CD8-positive, alpha-beta memory T cell (primary cell): Measurements from ENCODE around the gene FOXP4. TPM values are rescaled to one million over a fixed set of nuclear protein-coding genes. Genes with fewer than 3 reads are reported as not detected.
A peak's percentile ranks its signal among the peaks of the same experiment; 100 is the strongest.

Experiments used
- CTCF ChIA-PET: fragments of 350-600 bp; sonication (Branson Sonifier 250); formaldehyde crosslinking; loops from one replicate; lab custom pipeline; 2021; ENCODE audit warnings: antibody characterized with exemption; lab: Charles Lee
- POLR2A ChIA-PET: fragments of 350-600 bp; sonication (Branson Sonifier 250); formaldehyde crosslinking; loops from one replicate; lab custom pipeline; 2021; ENCODE audit warnings: antibody characterized with exemption; lab: Charles Lee
- DNase-seq, 5 donors: peaks; one replicate each; pipeline versions ENCODE4 v3.0.0 to v3.0.0-alpha.2; 2020 to 2022; ENCODE audit warnings: mixed read lengths in 1 of 5
- H3K27ac ChIP-seq: one replicate; pipeline ENCODE4 v1.7.0; 2013; ENCODE audit warnings: low read depth, mild to moderate bottlenecking, low read length, moderate library complexity
- H3K27me3 ChIP-seq: 2 replicates; pipeline ENCODE4 v1.7.0; 2013; ENCODE audit warnings: low read length, mild to moderate bottlenecking; ENCODE audit not compliant: insufficient read depth, poor library complexity, severe bottlenecking
- H3K36me3 ChIP-seq: 2 replicates; pipeline ENCODE4 v1.7.0; 2013; ENCODE audit warnings: mild to moderate bottlenecking, low read length, moderate library complexity; ENCODE audit not compliant: insufficient read depth
- H3K4me1 ChIP-seq: 2 replicates; pipeline ENCODE4 v1.7.0; 2013; ENCODE audit warnings: mild to moderate bottlenecking, low read length, moderate library complexity; ENCODE audit not compliant: insufficient read depth
- H3K4me3 ChIP-seq: 2 replicates; pipeline ENCODE4 v1.7.0; 2013; ENCODE audit warnings: mild to moderate bottlenecking, low read length
- H3K9me3 ChIP-seq: 2 replicates; pipeline ENCODE4 v1.7.0; 2013; ENCODE audit warnings: mild to moderate bottlenecking, low read length
- H3K27ac Mint-ChIP-seq, 8 donors: one replicate each; pipeline ENCODE4 v1.8.0; 2020 to 2021; ENCODE audit warnings: mixed read lengths in 8 of 8, mild to moderate bottlenecking in 6 of 8, inconsistent platforms in 3 of 8, moderate library complexity in 3 of 8
- H3K27me3 Mint-ChIP-seq, 2 donors: one replicate each; pipeline ENCODE4 v1.8.0; 2020 to 2021; ENCODE audit warnings: mixed read lengths in 2 of 2, mild to moderate bottlenecking in 1 of 2, moderate library complexity in 1 of 2
- H3K36me3 Mint-ChIP-seq, 3 donors: one replicate each; pipeline ENCODE4 v1.8.0; 2020 to 2021; ENCODE audit warnings: mixed read lengths in 3 of 3, inconsistent platforms in 1 of 3, mild to moderate bottlenecking in 1 of 3
- H3K4me1 Mint-ChIP-seq, 3 donors: one replicate each; pipeline ENCODE4 v1.8.0; 2020 to 2021; ENCODE audit warnings: mixed read lengths in 3 of 3, inconsistent platforms in 1 of 3, mild to moderate bottlenecking in 1 of 3
- H3K4me3 Mint-ChIP-seq, 7 donors: one replicate each; pipeline ENCODE4 v1.8.0; 2020 to 2021; ENCODE audit warnings: mixed read lengths in 7 of 7, mild to moderate bottlenecking in 6 of 7, moderate library complexity in 4 of 7, inconsistent platforms in 2 of 7
- H3K9me3 Mint-ChIP-seq, 5 donors: one replicate each; pipeline ENCODE4 v1.8.0; 2020 to 2022; ENCODE audit warnings: mixed read lengths in 5 of 5, mild to moderate bottlenecking in 3 of 5, moderate library complexity in 2 of 5, inconsistent platforms in 1 of 5
- polyA plus RNA-seq: library from polyadenylated mRNA; unstranded; fragments of 300-500 nt; fragmentation: Illumina TruSeq; gene quantifications from one replicate; pipeline ENCODE4 v1.2.3, GENCODE V29; 2021
- total RNA-seq, 2 experiments: library from RNA; stranded (reverse); gene quantifications; one replicate each; pipeline ENCODE4 v1.2.3, GENCODE V29; 2021

Gene FOXP4
- total and polyA plus RNA-seq, 3 experiments from 2014 or later: 1.6 to 22.3 (median 22.2) TPM

GRCh38 chr6:41602864-41603608 lies 56.9 kb downstream of the FOXP4 start:
- H3K27ac Mint-ChIP-seq: no peak overlapping the region
- H3K4me1 Mint-ChIP-seq: peaks cover 5 to 11% (median 6%) of the 10 kb centered on the region in 3 donors
- peaks cover 0 to 14% of the 10 kb centered on the region in 2 donors for H3K27me3 Mint-ChIP-seq
- Histone ChIP-seq H3K9me3 (no peaks in the 10 kb centered on the region), H3K27me3 (peaks cover 9% of the 10 kb centered on the region), H3K27ac (no peak overlapping the region), H3K4me3 (peak overlapping the region; percentile 19), H3K4me1 (peaks cover 8% of the 10 kb centered on the region), H3K36me3 (no peaks in the 10 kb centered on the region)
- ChIA-PET POLR2A (no interaction called here), CTCF (interaction anchor here (0.6 to 3.6 kb wide), 12 partner anchors 9 to 944 kb away, joined by 3 to 30 read pairs (median 3); no protein-coding TSS in a partner anchor)
- no peaks in the 10 kb centered on the region for H3K9me3 Mint-ChIP-seq
- H3K4me3 Mint-ChIP-seq: peak overlapping the region in 1 of 7 donors; percentile 23
- DNase-seq: peak; percentile 56 to 81 (median 63)
- peaks cover 0 to 7% (median 0%) of the 10 kb centered on the region in 3 donors for H3K36me3 Mint-ChIP-seq

GRCh38 chr6:41604006-41604405 lies 57.8 kb downstream of the FOXP4 start:
- Histone ChIP-seq H3K27me3 (peaks cover 9% of the 10 kb centered on the region), H3K4me3 (no peak overlapping the region), H3K9me3 (no peaks in the 10 kb centered on the region), H3K4me1 (peaks cover 8% of the 10 kb centered on the region), H3K36me3 (no peaks in the 10 kb centered on the region), H3K27ac (no peak overlapping the region)
- ChIA-PET CTCF (interaction anchor here (0.8 to 3.6 kb wide), 3 partner anchors 77 to 179 kb away, joined by 3 to 30 read pairs (median 17); no protein-coding TSS in a partner anchor), POLR2A (no interaction called here)
- Mint-ChIP-seq H3K4me3 (no peak overlapping the region), H3K9me3 (no peaks in the 10 kb centered on the region), H3K27me3 (peaks cover 2 to 14% of the 10 kb centered on the region in 2 donors), H3K4me1 (peaks cover 5 to 11% (median 6%) of the 10 kb centered on the region in 3 donors), H3K36me3 (peaks cover 0 to 4% (median 0%) of the 10 kb centered on the region in 3 donors), H3K27ac (no peak overlapping the region)
- no peak for DNase-seq

DNA sequence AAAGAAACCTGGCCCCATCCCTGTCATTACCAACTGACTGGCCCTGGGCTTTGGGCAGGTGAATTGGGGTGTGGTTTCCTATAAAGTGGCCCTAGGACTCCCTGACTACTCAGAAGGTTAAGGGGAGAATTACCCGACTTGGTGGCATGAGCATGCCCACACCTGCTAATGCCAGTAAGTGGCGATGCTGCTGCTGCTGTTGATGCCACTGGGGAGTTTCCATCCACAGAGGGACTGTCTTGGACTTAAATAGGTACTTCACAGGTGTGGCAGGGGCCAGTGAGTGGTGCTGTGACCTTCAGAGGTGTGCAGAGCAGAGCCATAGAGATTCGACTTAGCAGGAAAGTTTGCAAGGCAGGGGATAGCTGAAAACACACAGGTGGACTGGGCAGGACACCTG lies 59.5 kb downstream of the FOXP4 start:
- no peaks in the 10 kb centered on the region for H3K36me3 ChIP-seq
- H3K9me3 Mint-ChIP-seq: peaks cover 0 to 2% (median 0%) of the 10 kb centered on the region in 5 donors
- H3K4me3 Mint-ChIP-seq: no peak overlapping the region
- peaks cover 9% of the 10 kb centered on the region for H3K27me3 ChIP-seq
- peaks cover 0 to 4% (median 0%) of the 10 kb centered on the region in 3 donors for H3K36me3 Mint-ChIP-seq
- H3K27me3 Mint-ChIP-seq: peaks cover 2 to 19% of the 10 kb centered on the region in 2 donors
- peaks cover 8% of the 10 kb centered on the region for H3K4me1 ChIP-seq
- CTCF ChIA-PET: interaction anchor here (0.9 to 1.9 kb wide), 5 partner anchors 9 to 181 kb away, joined by 3 to 11 read pairs (median 3); no protein-coding TSS in a partner anchor
- no peak for DNase-seq
- H3K4me3 ChIP-seq: no peak overlapping the region
- peaks cover 5 to 11% (median 6%) of the 10 kb centered on the region in 3 donors for H3K4me1 Mint-ChIP-seq
- POLR2A ChIA-PET: no interaction called here
- H3K27ac ChIP-seq: no peak overlapping the region
- H3K9me3 ChIP-seq: no peaks in the 10 kb centered on the region
- peak overlapping the region in 2 of 8 donors; percentile 23 to 55 for H3K27ac Mint-ChIP-seq

DNA sequence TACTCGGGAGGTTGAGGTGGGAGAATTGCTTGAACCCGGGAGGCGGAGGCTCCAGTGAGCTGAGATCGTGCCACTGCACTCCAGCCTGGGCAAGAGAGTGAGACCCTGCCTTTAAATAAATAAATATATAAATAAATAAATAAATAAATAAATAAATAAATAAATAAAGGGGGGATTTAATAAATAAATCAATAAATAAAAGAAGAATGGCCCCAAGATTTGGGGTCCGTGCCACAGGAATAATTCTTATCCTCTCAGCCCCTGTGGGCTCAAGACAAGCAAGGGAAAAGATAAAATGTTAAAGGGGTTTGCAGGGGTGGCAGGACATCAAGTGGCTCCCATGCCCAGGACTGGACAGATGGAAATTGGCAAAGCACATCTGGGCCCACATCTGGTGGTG lies 60.9 kb downstream of the FOXP4 start:
- no peaks in the 10 kb centered on the region for H3K36me3 ChIP-seq
- Mint-ChIP-seq H3K36me3 (no peaks in the 10 kb centered on the region), H3K4me3 (no peak overlapping the region), H3K9me3 (peaks cover 0 to 2% (median 0%) of the 10 kb centered on the region in 5 donors), H3K27me3 (peaks cover 6 to 23% of the 10 kb centered on the region in 2 donors), H3K4me1 (peaks cover 5 to 11% (median 6%) of the 10 kb centered on the region in 3 donors), H3K27ac (no peak overlapping the region)
- DNase-seq: no peak
- POLR2A ChIA-PET: no interaction called here
- no peak overlapping the region for H3K4me3 ChIP-seq
- peaks cover 9% of the 10 kb centered on the region for H3K27me3 ChIP-seq
- no peak overlapping the region for H3K27ac ChIP-seq
- CTCF ChIA-PET: interaction anchor here (1.1 to 1.9 kb wide), 2 partner anchors 77 to 239 kb away, joined by 3 to 11 read pairs; no protein-coding TSS in a partner anchor
- no peaks in the 10 kb centered on the region for H3K9me3 ChIP-seq
- H3K4me1 ChIP-seq: peaks cover 8% of the 10 kb centered on the region

DNA sequence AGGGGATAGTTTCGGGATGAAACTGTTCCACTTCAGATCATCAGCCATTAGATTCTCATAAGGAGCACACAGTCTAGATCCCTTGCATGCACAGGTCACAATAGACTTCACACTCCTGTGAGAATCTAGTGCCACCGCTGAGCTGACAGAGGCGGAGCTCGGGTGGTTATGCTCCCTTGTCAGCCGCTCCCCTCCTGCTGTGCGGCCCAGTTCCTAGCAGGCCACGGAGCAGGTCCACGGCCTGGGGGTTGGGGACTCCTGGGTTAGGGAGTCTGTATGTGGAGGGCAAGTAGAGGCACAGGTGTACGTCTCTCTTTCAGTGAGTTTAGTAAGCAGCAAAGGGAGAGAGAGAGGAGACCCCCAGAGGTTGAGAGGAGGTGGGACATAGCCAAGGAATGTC lies 61.6 kb downstream of the FOXP4 start:
- peaks cover 6 to 27% of the 10 kb centered on the region in 2 donors for H3K27me3 Mint-ChIP-seq

GRCh38 chr6:41608443-41609151 lies 62.4 kb downstream of the FOXP4 start:
- no peak overlapping the region for H3K27ac ChIP-seq
- peaks cover 5% of the 10 kb centered on the region for H3K27me3 ChIP-seq
- peaks cover 0 to 3% (median 0%) of the 10 kb centered on the region in 3 donors for H3K36me3 Mint-ChIP-seq
- no peaks in the 10 kb centered on the region for H3K4me1 ChIP-seq
- H3K36me3 ChIP-seq: no peaks in the 10 kb centered on the region
- ChIA-PET POLR2A (no interaction called here), CTCF (no interaction called here)
- peaks cover 0 to 4% (median 2%) of the 10 kb centered on the region in 5 donors for H3K9me3 Mint-ChIP-seq
- no peak for DNase-seq
- H3K4me3 Mint-ChIP-seq: no peak overlapping the region
- H3K27me3 Mint-ChIP-seq: peaks cover 6 to 31% of the 10 kb centered on the region in 2 donors
- H3K4me1 Mint-ChIP-seq: no peaks in the 10 kb centered on the region
- H3K27ac Mint-ChIP-seq: peak overlapping the region in 1 of 8 donors; percentile 59
- H3K4me3 ChIP-seq: no peak overlapping the region
- H3K9me3 ChIP-seq: no peaks in the 10 kb centered on the region

More for the DNA sequence above, 61.6 kb downstream of the FOXP4 start:
- H3K4me1 Mint-ChIP-seq: peaks cover 4 to 8% (median 5%) of the 10 kb centered on the region in 3 donors
- Histone ChIP-seq H3K4me1 (peaks cover 7% of the 10 kb centered on the region), H3K9me3 (no peaks in the 10 kb centered on the region), H3K27me3 (peaks cover 9% of the 10 kb centered on the region), H3K36me3 (no peaks in the 10 kb centered on the region), H3K4me3 (no peak overlapping the region), H3K27ac (no peak overlapping the region)
- peak overlapping the region in 1 of 7 donors; percentile 57 for H3K4me3 Mint-ChIP-seq
- H3K9me3 Mint-ChIP-seq: peaks cover 0 to 4% (median 2%) of the 10 kb centered on the region in 5 donors
- ChIA-PET CTCF (interaction anchor here (1.9 kb wide), 1 partner anchor 76 kb away, joined by 11 read pairs; no protein-coding TSS in a partner anchor), POLR2A (no interaction called here)
- H3K27ac Mint-ChIP-seq: no peak overlapping the region
- no peaks in the 10 kb centered on the region for H3K36me3 Mint-ChIP-seq
- no peak for DNase-seq

DNA sequence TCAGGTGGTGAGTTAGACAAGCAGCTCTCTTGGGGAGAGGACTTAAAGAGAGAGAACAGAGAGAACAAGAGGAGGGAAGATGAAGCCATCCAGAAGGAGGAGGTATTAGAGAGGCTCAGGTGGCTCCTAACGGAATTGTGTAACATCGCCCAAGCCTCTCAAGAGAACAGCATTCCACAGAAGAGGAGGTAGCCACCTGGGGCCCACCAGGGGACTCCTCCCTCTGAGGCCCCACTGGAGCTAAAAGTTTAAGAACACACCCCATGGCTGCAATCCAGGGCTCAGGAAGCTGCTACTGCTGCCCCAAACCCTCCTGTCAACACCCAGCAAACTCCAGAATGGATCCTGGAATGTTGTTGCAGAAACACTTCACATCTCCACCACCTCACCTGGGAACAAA lies 68.5 kb downstream of the FOXP4 start:
- no peaks in the 10 kb centered on the region for H3K4me1 ChIP-seq
- Mint-ChIP-seq H3K9me3 (peaks cover 0 to 4% (median 2%) of the 10 kb centered on the region in 5 donors), H3K36me3 (peaks cover 0 to 3% (median 0%) of the 10 kb centered on the region in 3 donors), H3K4me1 (no peaks in the 10 kb centered on the region), H3K27me3 (peaks cover 12 to 40% of the 10 kb centered on the region in 2 donors), H3K27ac (peak overlapping the region in 1 of 8 donors; percentile 9), H3K4me3 (no peak overlapping the region)
- no peak overlapping the region for H3K4me3 ChIP-seq
- ChIA-PET CTCF (no interaction called here), POLR2A (no interaction called here)
- no peaks in the 10 kb centered on the region for H3K9me3 ChIP-seq
- no peaks in the 10 kb centered on the region for H3K36me3 ChIP-seq
- DNase-seq: no peak
- peaks cover 6% of the 10 kb centered on the region for H3K27me3 ChIP-seq
- H3K27ac ChIP-seq: no peak overlapping the region
